ENCODE results near the gene ARL6IP4. TPM values are rescaled to one million over a fixed set of nuclear protein-coding genes. Genes with fewer than 3 reads are reported as not detected.

ARL6IP4 gene
- total RNA-seq, 1 donor: 110 TPM

GRCh38 chr12:123024819-123025391, 44.4 kb downstream of the ARL6IP4 start:
- no peak for TF ChIP-seq CTCF (IDR thresholded peaks at IDR 0.05; ENCODE audit: insufficient read depth, low read length)

GRCh38 chr12:123026094-123026853, 45.8 kb downstream of the ARL6IP4 start:
- no peak overlapping the region for H3K4me3 ChIP-seq (ENCODE audit: low read depth, low read length)
- no peak for TF ChIP-seq CTCF (IDR thresholded peaks at IDR 0.05; ENCODE audit: insufficient read depth, low read length)
- DNase-seq (ENCODE audit: low read depth): no peak

More at GRCh38 chr12:123024819-123025391, 44.4 kb downstream of the ARL6IP4 start:
- peak; percentile 29 for DNase-seq (ENCODE audit: low read depth)
- H3K4me3 ChIP-seq (ENCODE audit: low read depth, low read length): no peak overlapping the region

- TF ChIP-seq CTCF (IDR thresholded peaks at IDR 0.05; ENCODE audit: insufficient read depth, low read length): no peak
- DNase-seq (ENCODE audit: low read depth): no peak
- no peak overlapping the region for H3K4me3 ChIP-seq (ENCODE audit: low read depth, low read length)
These were observed 47.4 kb downstream of the ARL6IP4 start for GRCh38 chr12:123027726-123028445.

- no peak for TF ChIP-seq CTCF (IDR thresholded peaks at IDR 0.05; ENCODE audit: insufficient read depth, low read length)
- no peak for DNase-seq (ENCODE audit: low read depth)
- H3K4me3 ChIP-seq (ENCODE audit: low read depth, low read length): no peak overlapping the region
These were observed 48.0 kb downstream of the ARL6IP4 start for GRCh38 chr12:123028475-123028874.

- TF ChIP-seq CTCF (IDR thresholded peaks at IDR 0.05; ENCODE audit: insufficient read depth, low read length): no peak
- H3K4me3 ChIP-seq (ENCODE audit: low read depth, low read length): no peak overlapping the region
- no peak for DNase-seq (ENCODE audit: low read depth)
These were observed 49.1 kb downstream of the ARL6IP4 start for GRCh38 chr12:123029550-123029949.

- TF ChIP-seq CTCF (IDR thresholded peaks at IDR 0.05; ENCODE audit: insufficient read depth, low read length): no peak
- no peak overlapping the region for H3K4me3 ChIP-seq (ENCODE audit: low read depth, low read length)
- no peak for DNase-seq (ENCODE audit: low read depth)
These were observed 50.2 kb downstream of the ARL6IP4 start for GRCh38 chr12:123030686-123031085.
